ENCODE measurements around the gene DPM1.

Gene DPM1

GRCh38 chr20:50932016-50932485 is 26.3 kb downstream of the DPM1 start:
- H3K27ac ChIP-seq: peak overlapping the region; percentile 90 to 99
- peak overlapping the region; percentile 68 to 91 for H3K4me3 ChIP-seq
- H3K9me3 ChIP-seq: no peaks in the 10 kb centered on the region
- H3K36me3 ChIP-seq: peaks cover 7 to 38% (median 33%) of the 10 kb centered on the region in 3 donors
- DNase-seq: no peak
- H3K4me1 ChIP-seq: peaks cover 0 to 24% (median 19%) of the 10 kb centered on the region in 4 donors
- no peak for TF ChIP-seq CTCF (IDR thresholded peaks at IDR 0.05)
- no peaks in the 10 kb centered on the region for H3K27me3 ChIP-seq
- intact Hi-C loops (cut with DNase I; ENCODE audit: low total_unique reads): no loop called here

- TF ChIP-seq CTCF (IDR thresholded peaks at IDR 0.05): peak; percentile 74 to 88
- no peaks in the 10 kb centered on the region for H3K27me3 ChIP-seq
- H3K4me3 ChIP-seq: peak within 1 kb of the TSS; percentile 68 to 91
- intact Hi-C loops (cut with DNase I; ENCODE audit: low total_unique reads): loop anchor here (2.0 kb wide), 1 partner anchor 137 kb away; the partner anchor contains the start of gene BCAS4
- DNase-seq: peak; percentile 92 to 96
- H3K4me1 ChIP-seq: peaks cover 0 to 30% (median 19%) of the 10 kb centered on the region in 4 donors
- peak within 1 kb of the TSS; percentile 90 to 99 for H3K27ac ChIP-seq
- peaks cover 7 to 32% (median 30%) of the 10 kb centered on the region in 3 donors for H3K36me3 ChIP-seq
- H3K9me3 ChIP-seq: no peaks in the 10 kb centered on the region
Observed at GRCh38 chr20:50931306-50932015, 26.9 kb downstream of the DPM1 start, which contains the start of gene ADNP. ADNP (minus strand) TSS chr20:50931437; CDS start chr20:50903996, 27,441 bp downstream.

- no peaks in the 10 kb centered on the region for H3K27me3 ChIP-seq
- H3K4me3 ChIP-seq: peak overlapping the region; percentile 68 to 91
- H3K9me3 ChIP-seq: no peaks in the 10 kb centered on the region
- H3K27ac ChIP-seq: peak overlapping the region; percentile 90 to 99
- TF ChIP-seq CTCF (IDR thresholded peaks at IDR 0.05): no peak
- intact Hi-C loops (cut with DNase I; ENCODE audit: low total_unique reads): loop anchor here (2.0 kb wide), 1 partner anchor 136 kb away; the partner anchor contains the start of gene BCAS4
- peaks cover 7 to 27% (median 25%) of the 10 kb centered on the region in 3 donors for H3K36me3 ChIP-seq
- DNase-seq: no peak
- peaks cover 0 to 34% (median 21%) of the 10 kb centered on the region in 4 donors for H3K4me1 ChIP-seq
Observed at GRCh38 chr20:50930976-50931305, 27.4 kb downstream of the DPM1 start.

GRCh38 chr20:50930139-50930975 is 28.0 kb downstream of the DPM1 start:
- intact Hi-C loops (cut with DNase I; ENCODE audit: low total_unique reads): loop anchor here (2.0 kb wide), 1 partner anchor 136 kb away; the partner anchor contains the start of gene BCAS4
- H3K36me3 ChIP-seq: peaks cover 4 to 25% (median 19%) of the 10 kb centered on the region in 3 donors
- H3K4me1 ChIP-seq: peaks cover 0 to 40% (median 24%) of the 10 kb centered on the region in 4 donors
- H3K27me3 ChIP-seq: no peaks in the 10 kb centered on the region
- peak overlapping the region; percentile 68 to 91 for H3K4me3 ChIP-seq
- peak overlapping the region; percentile 90 to 99 for H3K27ac ChIP-seq
- no peak for TF ChIP-seq CTCF (IDR thresholded peaks at IDR 0.05)
- H3K9me3 ChIP-seq: no peaks in the 10 kb centered on the region
- DNase-seq: peak; percentile 23 to 69

GRCh38 chr20:50929299-50930138 is 28.8 kb downstream of the DPM1 start:
- intact Hi-C loops (cut with DNase I; ENCODE audit: low total_unique reads): loop anchor here (2.0 to 5.0 kb wide), 2 partner anchors 112 to 135 kb away; partner anchors contain the start of gene BCAS4
- peak; percentile 82 to 88 for TF ChIP-seq CTCF (IDR thresholded peaks at IDR 0.05)
- no peaks in the 10 kb centered on the region for H3K27me3 ChIP-seq
- DNase-seq: peak; percentile 89 to 93
- peaks cover 0 to 48% (median 25%) of the 10 kb centered on the region in 4 donors for H3K4me1 ChIP-seq
- H3K27ac ChIP-seq: peak overlapping the region; percentile 82 to 99
- H3K9me3 ChIP-seq: no peaks in the 10 kb centered on the region
- peak overlapping the region; percentile 68 to 91 for H3K4me3 ChIP-seq
- H3K36me3 ChIP-seq: peaks cover 0 to 17% (median 11%) of the 10 kb centered on the region in 3 donors

Measured in tibial artery (tissue), 4 donors.